Inflammatory macrophage treated with lipopolysaccharide for 4 hours (primary cell): ENCODE data around the gene SLC39A11.
"Not testable (repeated sequence)": the region's sequence is repeated elsewhere in the genome, so short reads cannot be mapped to it uniquely, and the experiment has no call there.

Experiments used
- DNase-seq: peaks from one replicate; pipeline ENCODE4 v3.0.0-alpha.2; 2020

Gene SLC39A11

DNA sequence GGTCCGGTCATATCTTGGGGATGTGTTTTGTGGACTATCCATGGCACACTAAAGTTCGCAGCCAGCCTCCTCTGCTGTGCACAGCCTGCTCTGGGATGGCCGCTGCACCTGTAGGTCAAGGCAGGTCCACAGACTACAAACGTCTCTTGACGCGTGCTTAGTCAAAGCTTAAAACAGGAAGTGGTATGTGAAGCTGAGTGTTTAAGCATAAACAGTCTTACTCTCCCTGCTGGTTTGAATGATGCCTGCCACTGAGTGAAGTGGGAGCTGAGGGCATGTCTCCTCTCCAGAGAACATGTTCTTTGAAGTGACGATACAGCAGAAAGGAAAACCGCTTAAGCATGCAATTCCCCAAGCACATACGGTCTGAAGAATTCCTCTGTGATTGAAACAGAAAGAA is 365.6 kb downstream of the SLC39A11 start:
- DNase-seq, result peak; percentile 28

DNA sequence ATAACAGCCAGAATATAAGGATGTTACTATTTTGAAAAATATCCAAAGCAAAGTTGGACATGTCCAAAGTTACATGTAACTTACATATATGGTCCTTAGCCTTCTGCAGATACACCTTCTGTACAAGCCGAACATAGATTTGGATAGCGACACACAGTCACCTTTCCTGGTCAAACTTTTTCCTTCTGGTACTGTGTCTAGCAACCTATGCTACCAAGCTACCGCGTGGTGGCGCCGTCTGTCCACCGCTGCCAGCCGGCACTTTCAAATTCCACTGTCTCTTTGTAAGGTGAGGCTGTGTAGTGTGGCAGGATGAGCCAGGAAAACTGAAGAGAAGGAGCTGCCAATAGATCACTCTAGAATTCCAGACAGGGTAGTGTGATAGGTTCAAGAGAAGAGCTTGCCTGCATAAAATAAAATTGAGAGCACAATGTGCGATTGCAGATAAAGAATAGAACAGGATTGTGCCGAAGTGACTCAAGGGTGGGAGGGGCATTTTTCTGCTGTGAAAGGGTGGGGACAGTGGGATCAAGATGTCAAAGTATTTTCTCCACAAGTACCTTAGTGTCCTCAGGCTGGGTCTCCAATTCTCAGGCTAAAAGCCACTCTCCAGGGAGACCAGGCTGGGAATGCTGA is 366.9 kb downstream of the SLC39A11 start:
- peak; percentile 37 for DNase-seq

DNA sequence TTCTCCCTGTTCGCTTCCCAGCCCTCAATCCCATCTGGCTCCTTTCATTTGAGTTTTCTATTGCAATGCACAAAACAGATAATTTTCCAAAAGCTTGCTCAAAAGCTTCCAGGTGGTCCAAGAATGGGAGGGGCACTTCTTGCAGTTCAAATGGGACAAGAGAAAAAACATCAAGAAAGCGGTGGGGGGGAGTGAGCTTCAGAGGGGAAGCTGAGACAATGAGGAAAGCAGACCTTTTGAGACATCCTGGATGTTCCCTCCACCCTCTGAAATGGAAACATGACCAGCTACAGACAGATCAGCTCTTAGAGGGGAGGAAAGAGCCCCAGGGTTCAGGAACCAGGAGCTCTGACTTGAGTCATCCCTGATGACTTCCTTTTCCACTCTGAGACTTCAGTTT is 368.2 kb downstream of the SLC39A11 start:
- peak; percentile 57 for DNase-seq

DNA sequence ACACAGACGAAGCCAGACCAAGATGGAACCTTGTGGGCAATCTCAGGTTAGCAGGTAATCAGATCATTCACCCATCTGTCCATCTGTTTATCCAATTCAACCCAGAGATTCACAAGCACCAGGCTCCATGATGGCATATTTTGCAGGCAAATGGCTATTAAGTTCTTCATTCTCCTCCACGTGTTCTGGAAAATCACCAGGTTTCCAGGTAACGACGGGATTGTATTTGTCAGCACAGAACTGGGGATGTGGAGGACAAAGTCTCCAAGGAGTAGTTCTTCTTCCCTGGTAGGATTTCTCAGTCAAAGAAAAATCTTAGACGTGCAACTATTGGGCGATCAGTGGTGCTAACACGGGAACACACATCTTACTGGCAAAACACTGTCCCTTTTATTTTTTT is 368.8 kb downstream of the SLC39A11 start:
- no peak for DNase-seq

DNA sequence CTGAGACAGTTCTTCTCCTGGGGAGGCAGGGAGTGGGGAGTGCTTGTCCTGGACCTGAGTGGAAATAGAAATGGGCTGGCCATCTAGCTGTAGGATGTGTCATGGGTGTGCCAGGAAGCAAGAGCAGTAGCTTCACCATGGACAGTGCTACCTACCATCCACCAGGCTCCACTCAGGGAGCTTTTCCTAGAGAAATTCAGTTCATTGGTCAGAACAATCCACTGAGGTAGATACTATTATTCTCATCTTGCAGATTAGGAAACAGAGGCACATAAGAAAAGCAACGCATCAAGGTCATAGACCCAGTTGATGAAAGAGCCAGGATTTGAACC is 372.0 kb downstream of the SLC39A11 start:
- DNase-seq, result no peak

DNA sequence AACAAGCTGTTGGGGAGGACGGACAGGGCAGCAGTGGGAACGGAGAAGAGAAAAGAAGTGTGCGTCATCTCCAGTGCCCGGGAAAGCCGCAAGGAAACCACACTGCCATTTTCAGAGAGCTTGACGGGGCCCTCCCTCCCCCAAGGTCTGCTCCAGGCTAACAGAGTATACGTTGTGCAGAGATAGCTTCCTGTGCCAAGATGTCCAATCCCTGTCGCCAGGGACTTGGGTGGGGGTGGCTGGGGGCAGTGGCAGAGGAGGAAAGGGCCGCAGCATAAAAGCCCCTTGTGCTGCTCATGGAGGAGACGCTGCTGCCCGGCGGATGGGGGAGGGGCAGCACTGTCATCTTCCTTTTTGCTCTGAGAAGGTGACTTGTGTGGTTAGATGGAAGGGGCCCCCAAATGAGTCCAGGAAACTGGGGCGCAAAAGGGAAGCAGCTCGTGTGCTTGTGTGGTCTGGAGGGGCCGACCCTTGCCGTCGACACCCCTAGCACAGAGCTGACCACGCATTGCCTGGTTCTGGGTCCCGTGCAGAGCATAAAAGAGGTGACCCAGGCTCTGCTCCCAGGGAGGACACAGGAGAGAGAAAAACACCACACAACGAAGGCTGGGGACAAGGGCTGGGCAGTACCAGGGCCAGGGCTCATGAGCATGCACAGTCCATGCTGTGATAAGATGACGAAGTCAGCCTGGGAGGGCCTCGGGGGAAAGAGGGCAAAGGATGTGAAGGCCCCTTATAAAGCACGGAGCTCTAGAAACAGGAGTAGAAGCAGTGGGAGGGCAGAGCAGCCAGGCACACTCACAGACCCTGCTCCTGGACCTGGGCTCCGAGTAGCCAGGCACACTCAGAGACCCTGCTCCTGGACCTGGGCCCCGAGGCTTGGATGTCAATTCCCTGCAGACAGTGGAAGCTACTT is 372.7 kb downstream of the SLC39A11 start:
- peak; percentile 19 for DNase-seq

DNA sequence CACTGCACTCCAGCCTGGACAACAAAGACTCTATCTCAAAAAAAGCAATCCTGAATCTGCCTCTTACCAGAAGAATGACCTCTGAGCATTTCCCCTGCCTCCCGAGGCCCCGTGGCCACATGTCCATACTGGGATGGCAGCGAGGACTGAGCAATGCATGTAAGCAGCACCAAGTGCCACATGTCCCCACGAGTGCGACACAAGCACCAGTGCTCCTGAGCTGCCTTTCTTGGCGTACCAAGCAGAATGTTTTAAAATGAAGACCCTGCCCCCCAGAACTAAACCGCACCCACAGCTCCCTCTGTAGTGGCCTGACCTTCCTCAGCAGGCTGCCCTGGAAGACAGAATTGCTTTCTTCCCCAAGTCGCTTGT is 373.3 kb downstream of the SLC39A11 start:
- no peak for DNase-seq

DNA sequence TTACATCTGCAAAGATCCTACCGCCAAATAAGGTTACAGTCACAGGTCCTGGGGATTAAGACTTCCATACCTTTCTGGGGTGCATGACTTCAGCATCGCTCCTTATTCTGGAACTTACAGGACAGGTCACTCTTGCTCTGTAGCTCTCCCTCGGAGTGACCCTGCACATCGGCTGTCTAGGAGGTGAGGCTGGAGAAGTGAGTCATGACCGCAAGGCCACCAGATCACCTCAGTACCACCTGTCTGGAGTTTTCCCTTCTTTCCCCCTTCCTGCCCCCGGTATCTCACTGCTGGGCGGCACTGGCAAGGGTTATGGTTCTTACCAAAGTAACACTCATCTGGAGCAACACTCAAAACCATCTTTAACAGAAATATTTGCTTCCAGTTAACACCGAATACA is 374.8 kb downstream of the SLC39A11 start:
- DNase-seq, result no peak

DNA sequence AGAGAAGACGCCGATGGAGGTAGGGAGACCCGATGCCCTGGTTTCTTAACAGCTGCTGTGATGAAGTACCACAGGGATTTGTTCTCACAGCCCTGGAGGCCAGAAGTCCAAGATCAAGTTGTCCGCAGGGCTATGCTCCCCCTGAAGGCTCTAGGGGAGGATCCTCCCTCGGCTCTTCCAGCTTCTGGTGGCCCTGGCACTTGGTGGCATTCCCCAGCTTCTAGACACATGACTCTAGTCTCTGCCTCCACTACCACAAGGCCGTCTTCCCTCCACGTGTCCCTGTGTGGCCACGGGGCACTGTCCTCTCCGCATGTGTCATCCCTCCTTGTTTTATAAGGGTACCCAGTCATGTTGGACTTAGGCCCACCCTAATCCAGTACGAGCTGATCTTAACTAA is 375.2 kb downstream of the SLC39A11 start:
- DNase-seq, result no peak

DNA sequence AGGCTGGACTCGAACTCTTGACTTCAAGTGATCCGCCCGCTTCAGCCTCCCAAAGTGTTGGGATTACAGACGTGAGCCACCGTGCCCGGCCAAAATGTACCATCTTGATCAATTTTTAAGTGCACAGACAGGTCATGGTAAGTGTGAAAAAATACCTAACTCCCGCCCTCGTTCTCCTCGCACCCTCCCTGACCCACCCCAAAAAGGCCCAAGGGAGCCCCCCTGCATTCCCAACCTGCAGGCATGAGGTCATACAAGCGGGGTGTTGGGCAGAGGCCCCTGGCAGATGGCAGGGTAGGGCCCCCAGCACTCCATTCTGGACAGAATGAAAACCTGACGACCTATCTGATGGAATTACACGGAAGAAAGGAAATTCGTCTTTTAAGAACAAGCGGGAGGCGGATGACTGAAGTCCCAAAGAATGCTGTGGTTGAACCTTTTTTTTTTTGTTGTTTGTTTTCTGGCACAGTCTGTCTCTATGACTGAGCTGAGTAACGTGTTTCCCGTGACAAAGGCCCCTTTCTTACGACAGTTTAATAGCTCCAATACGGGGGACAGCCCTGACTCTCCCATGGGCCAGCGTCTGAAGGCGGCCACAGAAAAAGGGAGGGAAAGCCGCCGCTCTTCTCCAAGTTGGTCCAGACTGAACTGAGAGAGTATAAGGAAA is 376.4 kb downstream of the SLC39A11 start:
- no peak for DNase-seq

DNA sequence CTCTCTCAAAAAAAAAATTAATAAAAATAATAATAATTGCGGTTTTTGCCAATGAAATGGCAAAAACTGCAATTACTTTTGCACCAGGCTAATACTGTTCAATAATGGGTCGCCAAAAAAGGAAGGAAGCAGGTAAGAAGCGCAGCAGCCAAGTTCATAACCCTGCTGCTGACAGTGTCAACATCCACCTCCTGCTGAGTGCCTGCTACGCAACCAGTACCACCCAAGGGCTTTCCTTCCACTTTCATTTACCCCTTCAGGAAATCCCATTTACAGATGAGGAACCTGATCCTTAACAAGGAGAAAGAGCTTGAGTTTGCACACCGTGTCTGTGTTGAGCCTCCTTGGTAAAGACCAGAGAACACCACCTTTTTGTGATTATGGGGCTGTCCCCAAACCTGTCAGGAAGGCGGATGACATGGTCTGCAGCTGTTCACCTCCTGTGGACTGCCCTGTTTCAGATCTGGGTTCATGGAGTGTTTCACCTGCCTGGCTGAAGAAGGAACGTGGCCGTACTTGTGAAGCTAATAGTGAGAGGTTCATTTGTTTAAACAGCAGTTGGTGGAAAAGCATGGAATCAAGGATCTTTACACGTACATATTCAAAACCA is 378.0 kb downstream of the SLC39A11 start:
- DNase-seq, result peak; percentile 43

DNA sequence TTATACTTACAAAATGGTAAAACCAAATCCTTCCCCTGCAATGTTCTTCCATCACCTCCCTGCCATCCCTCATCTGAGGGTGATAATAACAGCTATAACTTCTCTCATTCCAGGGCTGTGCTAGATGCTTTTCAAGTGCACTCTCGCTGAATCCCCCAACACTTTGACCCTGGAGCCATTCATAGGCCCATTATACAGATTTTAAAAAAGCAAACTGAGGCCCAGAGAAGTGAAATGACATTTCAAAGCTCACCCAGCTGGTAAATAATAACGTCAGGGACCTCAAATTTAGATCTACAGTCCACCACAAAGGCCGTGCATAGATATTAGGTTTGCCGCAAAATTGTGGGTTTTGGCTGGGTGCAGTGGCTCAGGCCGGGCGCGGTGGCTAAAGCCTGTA is 378.8 kb downstream of the SLC39A11 start:
- no peak for DNase-seq

DNA sequence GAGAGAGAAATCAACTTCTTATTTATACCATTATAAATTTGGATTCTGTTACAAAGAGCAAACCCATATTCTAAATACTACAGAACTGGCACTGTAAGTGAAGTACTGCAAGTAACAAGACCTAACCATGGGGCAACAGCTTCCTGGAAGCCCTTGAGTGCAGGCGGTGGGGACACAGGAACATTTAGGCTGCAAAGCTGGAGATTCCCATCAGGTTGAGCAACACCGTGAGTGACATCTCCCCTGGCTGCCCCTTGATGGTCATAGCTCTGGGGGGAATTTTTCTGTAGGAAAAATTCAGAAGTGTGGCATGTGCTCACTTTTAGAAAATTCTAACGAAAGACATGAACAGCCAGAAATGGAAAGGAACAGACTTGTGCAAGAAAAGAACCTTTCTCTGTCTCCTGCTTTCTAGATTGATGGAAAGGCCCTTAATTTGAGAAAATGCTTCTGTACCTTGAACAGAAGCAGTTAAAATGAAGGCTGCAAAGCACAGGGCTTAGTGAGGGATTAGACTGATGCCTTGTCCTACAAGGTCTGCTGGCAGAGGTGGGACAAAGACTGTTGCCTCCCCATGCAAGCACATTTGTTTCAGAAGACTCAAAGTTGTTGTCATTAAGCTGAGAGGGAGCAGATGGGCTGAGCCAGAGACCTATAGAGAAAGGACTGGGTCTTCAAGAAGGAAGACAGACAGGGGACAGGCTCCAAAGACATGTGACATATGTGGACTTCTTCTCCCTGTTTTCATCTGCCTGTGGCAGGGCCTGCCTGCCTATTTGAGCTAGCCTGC is 380.8 kb downstream of the SLC39A11 start:
- peak; percentile 45 for DNase-seq

DNA sequence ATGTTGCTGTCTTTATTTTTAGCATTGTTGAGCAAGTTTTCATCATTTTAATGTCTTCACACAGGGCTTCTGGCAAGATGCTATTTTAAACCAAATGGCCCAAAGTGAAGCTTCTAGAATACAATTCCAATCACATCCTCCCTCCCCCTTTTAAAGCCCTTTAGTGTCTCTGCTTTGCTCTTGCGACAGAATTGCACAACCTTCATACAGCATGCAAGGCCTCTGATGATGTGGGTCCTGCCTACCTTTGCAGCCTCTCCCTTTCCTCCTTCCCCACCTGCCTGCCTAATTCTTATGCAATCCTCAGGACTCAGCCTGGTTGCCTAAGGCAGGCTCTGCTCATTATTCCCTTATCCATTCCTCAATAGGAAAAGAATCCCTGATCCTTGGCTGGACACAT is 381.7 kb downstream of the SLC39A11 start:
- peak; percentile 13 for DNase-seq

DNA sequence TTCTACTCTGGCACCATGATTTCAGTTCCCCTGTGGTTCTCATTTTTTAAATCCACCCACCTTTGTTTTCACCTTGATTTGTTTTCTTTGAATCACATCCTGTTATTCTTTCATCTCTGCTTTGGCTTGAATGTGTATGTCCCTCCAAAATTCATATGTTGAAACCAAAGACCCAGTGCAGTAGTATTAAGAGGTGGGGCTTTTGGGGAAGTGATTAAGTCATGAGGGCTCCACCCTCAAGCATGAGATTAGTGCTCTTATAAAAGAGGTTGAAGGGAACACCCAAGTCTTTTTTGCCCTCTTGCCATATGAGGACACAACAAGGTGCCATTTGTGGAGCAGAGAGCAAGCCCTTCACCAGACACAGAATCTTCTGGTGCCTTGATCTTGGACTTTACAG is 382.3 kb downstream of the SLC39A11 start:
- DNase-seq, result peak; percentile 27

DNA sequence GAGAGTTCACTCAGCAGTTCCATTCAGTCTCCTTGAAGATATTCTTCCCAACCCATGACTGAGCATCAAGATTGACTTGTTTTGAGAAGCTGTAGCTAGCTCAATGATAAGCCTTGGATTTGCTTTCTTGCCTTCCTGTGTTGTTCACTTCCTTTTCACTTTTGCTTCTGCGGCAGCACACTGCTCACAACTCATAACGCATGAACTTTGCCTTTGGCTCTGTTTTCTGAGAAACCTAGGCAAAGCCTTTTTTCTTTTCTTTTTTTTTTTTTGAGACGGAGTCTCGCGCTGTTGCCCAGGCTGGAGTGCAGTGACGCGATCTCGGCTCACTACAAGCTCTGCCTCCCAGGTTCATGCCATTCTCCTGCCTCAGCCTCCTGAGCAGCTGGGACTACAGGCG is 383.8 kb downstream of the SLC39A11 start:
- DNase-seq, result not testable (repeated sequence)

DNA sequence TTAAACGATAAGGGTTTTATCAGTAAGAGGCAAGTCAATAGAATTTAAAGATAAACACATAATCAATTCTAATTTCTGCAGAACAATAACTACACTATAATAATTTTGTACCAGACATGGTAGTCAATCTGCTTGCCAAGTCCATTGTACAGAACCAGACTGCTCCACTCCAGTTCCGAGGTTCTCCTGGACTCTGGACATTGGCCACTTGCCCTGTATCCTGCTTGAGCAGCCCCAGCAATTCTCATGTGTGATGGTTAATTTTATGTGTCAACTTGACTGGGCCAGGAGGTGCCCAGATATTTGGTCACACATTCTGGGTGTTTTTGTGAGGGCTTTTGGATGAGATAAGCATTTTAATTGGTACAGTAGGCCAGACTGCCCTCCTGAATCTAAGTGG is 384.6 kb downstream of the SLC39A11 start:
- DNase-seq, result no peak

DNA sequence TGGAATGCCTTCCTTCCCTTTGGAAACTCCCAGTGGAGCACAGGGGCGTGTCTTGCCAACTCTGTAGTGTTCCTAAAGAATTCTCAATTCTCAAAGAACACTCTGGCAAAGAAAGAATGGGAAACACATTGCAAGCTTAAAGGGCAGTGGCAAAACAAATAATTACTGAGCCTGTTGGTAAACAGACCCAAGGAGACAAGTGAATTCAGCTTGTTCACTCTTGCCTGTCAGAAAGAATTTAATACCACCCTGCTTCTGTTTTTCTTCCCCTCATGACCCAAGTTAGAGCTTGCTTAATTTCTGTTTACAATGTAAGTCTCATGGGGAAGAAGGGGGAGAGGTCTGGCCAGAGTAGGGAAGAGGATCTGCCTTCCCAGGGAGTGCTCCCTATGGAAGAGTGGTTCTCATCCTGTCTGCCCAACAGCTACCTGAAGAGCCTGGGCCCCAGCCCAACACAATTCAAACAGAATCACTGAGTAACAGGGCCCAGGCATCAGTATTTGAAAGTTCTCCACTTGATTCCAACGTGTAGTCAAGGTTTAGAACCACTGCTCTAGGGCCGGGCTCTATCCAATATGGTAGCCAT is 386.0 kb downstream of the SLC39A11 start:
- DNase-seq, result no peak

DNA sequence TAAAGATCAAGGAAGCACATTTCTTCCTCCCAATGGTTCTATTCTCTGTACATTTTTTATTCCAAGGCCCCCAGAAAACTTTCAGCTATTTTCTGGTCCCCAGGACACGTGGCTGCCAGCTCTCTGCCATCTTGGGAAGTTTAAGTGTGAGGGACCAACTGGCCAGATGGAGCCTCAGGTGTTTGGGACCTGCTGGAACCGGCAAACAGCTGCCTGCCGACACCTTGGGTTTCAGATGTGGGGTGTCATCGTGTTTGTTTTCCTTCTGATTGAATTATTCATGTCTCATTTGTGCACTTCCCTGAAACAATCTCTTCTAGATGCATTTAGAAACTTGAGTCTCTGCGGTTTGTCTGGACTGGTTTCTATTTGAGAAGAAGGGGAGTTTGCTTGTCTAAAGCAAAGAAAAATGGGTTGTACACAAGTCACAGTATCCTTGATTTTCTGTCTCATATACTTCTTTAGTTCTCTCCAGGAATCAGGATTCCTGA is 386.5 kb downstream of the SLC39A11 start:
- DNase-seq, result no peak

DNA sequence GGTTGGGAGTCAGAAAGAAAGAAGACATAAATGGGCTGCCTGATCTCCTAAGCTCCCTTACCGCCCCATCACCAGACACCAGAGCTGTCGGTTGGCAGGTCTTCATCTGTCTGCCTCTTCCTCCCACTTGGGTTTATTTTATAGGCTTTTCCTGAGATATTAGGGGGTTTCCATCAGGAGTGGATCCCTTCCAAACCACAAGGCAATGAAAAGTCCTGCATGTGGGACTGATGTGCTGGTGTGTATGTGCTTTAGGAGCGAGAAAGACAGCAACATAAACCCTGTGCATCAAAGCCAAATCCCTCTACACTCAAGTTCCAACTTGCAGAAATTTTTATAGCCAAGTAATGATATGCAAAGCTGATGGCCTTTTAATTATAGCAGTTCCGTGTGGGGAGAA is 389.5 kb downstream of the SLC39A11 start:
- no peak for DNase-seq

DNA sequence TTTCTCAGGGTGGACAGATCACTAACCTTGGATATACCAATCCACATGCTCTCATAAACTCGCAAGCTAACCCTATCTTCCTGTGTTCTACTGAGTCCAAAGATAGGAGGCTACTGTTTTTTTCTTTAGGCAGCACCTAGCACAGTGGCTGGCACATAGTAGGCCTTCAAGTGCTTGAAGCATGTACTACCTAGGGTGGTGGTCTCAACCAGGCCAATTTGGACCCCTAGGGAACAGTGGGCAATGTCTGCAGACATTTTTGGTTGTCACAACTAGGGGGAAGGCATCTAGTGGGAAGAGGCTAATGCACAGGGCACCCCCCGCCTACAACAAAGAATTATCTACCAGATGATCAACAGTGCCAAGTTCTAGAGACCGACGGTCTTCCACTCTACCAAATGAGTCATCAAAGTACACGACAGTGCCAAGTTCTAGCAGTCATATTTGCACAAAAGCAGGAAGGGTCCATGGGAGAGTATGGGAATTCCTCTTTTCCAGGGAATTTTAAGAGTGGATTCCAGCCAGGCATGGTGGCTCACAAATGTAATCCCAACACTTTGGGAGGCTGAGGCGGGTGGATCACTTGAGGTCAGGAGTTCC is 390.3 kb downstream of the SLC39A11 start:
- DNase-seq, result no peak

DNA sequence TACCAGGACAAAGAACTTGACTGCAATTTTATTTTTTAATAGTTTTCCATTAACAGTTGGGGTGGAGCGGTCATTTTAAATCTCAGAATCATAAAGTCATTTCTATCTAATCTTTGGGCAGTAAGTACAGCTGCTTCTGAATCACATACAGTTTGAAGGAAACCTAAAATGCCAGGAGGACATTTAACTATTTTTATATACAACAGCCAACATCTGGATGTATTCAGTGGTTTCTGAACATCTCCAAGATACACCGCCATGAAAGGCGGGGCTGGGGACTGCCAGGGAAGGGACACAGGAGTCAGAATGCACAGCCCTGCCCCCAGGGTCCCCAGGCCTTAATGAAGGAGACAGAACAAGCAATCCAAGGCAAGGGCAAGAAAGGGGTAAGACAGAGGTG is 392.3 kb downstream of the SLC39A11 start:
- DNase-seq, result no peak
